Kasumi-1 (cell line): ENCODE data around the gene ARSK.

Experiments
- DNase-seq, 2 experiments: peaks; one replicate each; lab custom pipeline; 2025; lab: John Stamatoyannopoulos, UW

Gene ARSK

GRCh38 chr5:95563367-95563766 is 8.5 kb downstream of the ARSK start:
- no peak for DNase-seq

- DNase-seq = no peak
Observed at GRCh38 chr5:95564450-95564849, 9.5 kb downstream of the ARSK start.

GRCh38 chr5:95565280-95565920 is 10.5 kb downstream of the ARSK start:
- no peak for DNase-seq

GRCh38 chr5:95572016-95572415 is 17.1 kb downstream of the ARSK start:
- no peak for DNase-seq

- no peak for DNase-seq
Observed at GRCh38 chr5:95581576-95581975, 26.7 kb downstream of the ARSK start.

- DNase-seq = no peak
Observed at GRCh38 chr5:95583992-95584391, 29.1 kb downstream of the ARSK start.

GRCh38 chr5:95590880-95591279 is 36.0 kb downstream of the ARSK start:
- DNase-seq = no peak

GRCh38 chr5:95591490-95591901 is 36.6 kb downstream of the ARSK start:
- DNase-seq = no peak

- DNase-seq = no peak
Observed at GRCh38 chr5:95595289-95595931, 40.5 kb downstream of the ARSK start.

GRCh38 chr5:95599252-95599651 is 44.4 kb downstream of the ARSK start:
- DNase-seq = no peak

- no peak for DNase-seq
Observed at GRCh38 chr5:95600557-95600956, 45.7 kb downstream of the ARSK start.

GRCh38 chr5:95605786-95606185 is 50.9 kb downstream of the ARSK start:
- DNase-seq = no peak

GRCh38 chr5:95606419-95606818 is 51.5 kb downstream of the ARSK start:
- DNase-seq = no peak

GRCh38 chr5:95609711-95610110 is 54.8 kb downstream of the ARSK start:
- no peak for DNase-seq

GRCh38 chr5:95610546-95610945 is 55.6 kb downstream of the ARSK start:
- DNase-seq = no peak

GRCh38 chr5:95611396-95611795 is 56.5 kb downstream of the ARSK start:
- no peak for DNase-seq

- DNase-seq = no peak
Observed at GRCh38 chr5:95613514-95613913, 58.6 kb downstream of the ARSK start.

- no peak for DNase-seq
Observed at GRCh38 chr5:95615164-95615467, 60.2 kb downstream of the ARSK start.

GRCh38 chr5:95617057-95617456 is 62.2 kb downstream of the ARSK start:
- no peak for DNase-seq

- DNase-seq = no peak
Observed at GRCh38 chr5:95619096-95619495, 64.2 kb downstream of the ARSK start.

- peak in 1 of 2 experiments; percentile 13 for DNase-seq
Observed at GRCh38 chr5:95619514-95620029, 64.7 kb downstream of the ARSK start.

GRCh38 chr5:95620030-95620869 is 65.3 kb downstream of the ARSK start, which contains the start of gene GPR150:
Gene GPR150 (plus strand): TSS chr5:95620087. CDS start chr5:95620276, 189 bp downstream.
- DNase-seq = peak; percentile 24 to 26
